ENCODE measurements around the gene FAM131A. TPM values are rescaled to one million over a fixed set of nuclear protein-coding genes. Genes with fewer than 3 reads are reported as not detected.
A peak's percentile ranks its signal among the peaks of the same experiment; 100 is the strongest.

FAM131A gene
- total and polyA plus RNA-seq, 5 experiments from 2014 or later, result 0.98 to 9.0 (median 1.8) TPM

- Mint-ChIP-seq H3K4me1 (peaks cover 0 to 3% (median 0%) of the 10 kb centered on the region in 4 donors), H3K27me3 (no peaks in the 10 kb centered on the region), H3K9me3 (no peaks in the 10 kb centered on the region), H3K27ac (no peak overlapping the region), H3K4me3 (peak overlapping the region in 1 of 10 donors; percentile 22), H3K36me3 (peaks cover 0 to 5% (median 0%) of the 10 kb centered on the region in 3 donors)
- DNase-seq (peak; percentile 26 to 82 (median 56)), ATAC-seq (peak; percentile 81 to 96)
- POLR2A ChIA-PET, result interaction anchor here (1.4 kb wide), 1 partner anchor 8 kb away, joined by 7 read pairs; no protein-coding TSS in a partner anchor
These were observed 16.8 kb downstream of the FAM131A start for GRCh38 chr3:184354121-184354728.

- POLR2A ChIA-PET, result no interaction called here
- ATAC-seq, result no peak
- no peak overlapping the region for H3K4me3 Mint-ChIP-seq
- H3K9me3 Mint-ChIP-seq, result no peaks in the 10 kb centered on the region
- no peak overlapping the region for H3K27ac Mint-ChIP-seq
- no peak for DNase-seq
- no peaks in the 10 kb centered on the region for H3K27me3 Mint-ChIP-seq
- peaks cover 0 to 3% (median under 1%) of the 10 kb centered on the region in 4 donors for H3K4me1 Mint-ChIP-seq
- H3K36me3 Mint-ChIP-seq, result peaks cover 0 to 5% (median 0%) of the 10 kb centered on the region in 3 donors
These were observed 17.4 kb downstream of the FAM131A start for GRCh38 chr3:184354754-184355153.

- POLR2A ChIA-PET, result no interaction called here
- Mint-ChIP-seq H3K27ac (peak overlapping the region in 2 of 10 donors; percentile 9 to 79), H3K4me1 (peaks cover 2 to 9% (median 5%) of the 10 kb centered on the region in 4 donors), H3K27me3 (no peaks in the 10 kb centered on the region), H3K9me3 (no peaks in the 10 kb centered on the region), H3K36me3 (peaks cover 0 to 5% (median 0%) of the 10 kb centered on the region in 3 donors), H3K4me3 (no peak overlapping the region)
- ATAC-seq (no peak), DNase-seq (no peak)
These were observed 18.1 kb downstream of the FAM131A start for GRCh38 chr3:184355261-184356040.

GRCh38 chr3:184357248-184358123 is 20.1 kb downstream of the FAM131A start:
- ATAC-seq (no peak), DNase-seq (peak in 1 of 10 donors; percentile 28)
- peaks cover 7 to 21% (median 12%) of the 10 kb centered on the region in 4 donors for H3K4me1 Mint-ChIP-seq
- H3K9me3 Mint-ChIP-seq, result no peaks in the 10 kb centered on the region
- H3K27me3 Mint-ChIP-seq, result no peaks in the 10 kb centered on the region
- POLR2A ChIA-PET, result no interaction called here
- peak overlapping the region in 2 of 10 donors; percentile 45 to 48 for H3K4me3 Mint-ChIP-seq
- peaks cover 0 to 5% (median 0%) of the 10 kb centered on the region in 3 donors for H3K36me3 Mint-ChIP-seq
- no peak overlapping the region for H3K27ac Mint-ChIP-seq

- DNase-seq, result no peak
- Mint-ChIP-seq H3K27ac (no peak overlapping the region), H3K27me3 (peaks cover 0 to 2% (median 0%) of the 10 kb centered on the region in 5 donors), H3K4me3 (peak overlapping the region in 2 of 10 donors; percentile 45), H3K9me3 (no peaks in the 10 kb centered on the region), H3K4me1 (peaks cover 7 to 22% (median 13%) of the 10 kb centered on the region in 4 donors), H3K36me3 (peaks cover 0 to 5% (median 0%) of the 10 kb centered on the region in 3 donors)
- no peak for ATAC-seq
- POLR2A ChIA-PET, result no interaction called here
These were observed 20.8 kb downstream of the FAM131A start for GRCh38 chr3:184358124-184358767.

- H3K4me1 Mint-ChIP-seq, result peaks cover 7 to 22% (median 19%) of the 10 kb centered on the region in 4 donors
These were observed 21.5 kb downstream of the FAM131A start for GRCh38 chr3:184358921-184359350.

GRCh38 chr3:184359610-184360009 is 22.2 kb downstream of the FAM131A start:
- DNase-seq (no peak), ATAC-seq (no peak)
- Mint-ChIP-seq H3K9me3 (no peaks in the 10 kb centered on the region), H3K36me3 (peaks cover 0 to 5% (median 0%) of the 10 kb centered on the region in 3 donors), H3K27me3 (peaks cover 0 to 3% (median 0%) of the 10 kb centered on the region in 5 donors), H3K4me1 (peaks cover 10 to 27% (median 24%) of the 10 kb centered on the region in 4 donors), H3K4me3 (peak overlapping the region in 2 of 10 donors; percentile 58 to 91), H3K27ac (no peak overlapping the region)
- POLR2A ChIA-PET, result interaction anchor here (0.9 to 2.9 kb wide), 4 partner anchors 17 to 154 kb away, joined by 3 to 15 read pairs (median 3); partner anchors contain the start of gene FAM131A

More at GRCh38 chr3:184358921-184359350, 21.5 kb downstream of the FAM131A start:
- H3K27me3 Mint-ChIP-seq, result peaks cover 0 to 3% (median 0%) of the 10 kb centered on the region in 5 donors
- no peak for ATAC-seq
- no peaks in the 10 kb centered on the region for H3K9me3 Mint-ChIP-seq
- no peak for DNase-seq
- POLR2A ChIA-PET, result interaction anchor here (0.9 to 1.2 kb wide), 3 partner anchors 18 to 155 kb away, joined by 3 read pairs; no protein-coding TSS in a partner anchor
- H3K27ac Mint-ChIP-seq, result no peak overlapping the region
- peaks cover 0 to 5% (median 0%) of the 10 kb centered on the region in 3 donors for H3K36me3 Mint-ChIP-seq
- peak overlapping the region in 2 of 10 donors; percentile 30 to 70 for H3K4me3 Mint-ChIP-seq

- Mint-ChIP-seq H3K36me3 (peaks cover 0 to 6% (median 0%) of the 10 kb centered on the region in 3 donors), H3K9me3 (no peaks in the 10 kb centered on the region), H3K27me3 (peaks cover 0 to 3% (median 0%) of the 10 kb centered on the region in 5 donors), H3K4me1 (peaks cover 16 to 34% (median 30%) of the 10 kb centered on the region in 4 donors), H3K4me3 (peak overlapping the region; percentile 71 to 91 (median 83)), H3K27ac (peak overlapping the region in 8 of 10 donors; percentile 37 to 91 (median 66))
- POLR2A ChIA-PET, result interaction anchor here (0.9 to 3.2 kb wide), 5 partner anchors 22 to 165 kb away, joined by 3 to 15 read pairs (median 3); partner anchors contain the start of gene FAM131A
- no peak for DNase-seq
- ATAC-seq, result no peak
These were observed 22.9 kb downstream of the FAM131A start for GRCh38 chr3:184360070-184360928.

- peaks cover 0 to 3% (median 0%) of the 10 kb centered on the region in 5 donors for H3K27me3 Mint-ChIP-seq
- peak overlapping the region; percentile 71 to 91 (median 83) for H3K4me3 Mint-ChIP-seq
- DNase-seq (no peak), ATAC-seq (peak in 1 of 2 donors; percentile 2)
- no peaks in the 10 kb centered on the region for H3K9me3 Mint-ChIP-seq
- H3K4me1 Mint-ChIP-seq, result peaks cover 18 to 35% (median 32%) of the 10 kb centered on the region in 4 donors
- peak overlapping the region in 7 of 10 donors; percentile 13 to 91 (median 57) for H3K27ac Mint-ChIP-seq
- POLR2A ChIA-PET, result interaction anchor here (0.9 to 3.2 kb wide), 5 partner anchors 23 to 217 kb away, joined by 3 to 15 read pairs (median 3); partner anchors contain the start of gene FAM131A
- H3K36me3 Mint-ChIP-seq, result peaks cover 0 to 9% (median 0%) of the 10 kb centered on the region in 3 donors
These were observed 23.6 kb downstream of the FAM131A start for GRCh38 chr3:184360929-184361531.

- Mint-ChIP-seq H3K27ac (peak within 1 kb of the TSS; percentile 79 to 97 (median 93)), H3K36me3 (peaks cover 0 to 14% (median 0%) of the 10 kb centered on the region in 3 donors), H3K4me3 (peak within 1 kb of the TSS; percentile 91 to 98 (median 97)), H3K9me3 (no peaks in the 10 kb centered on the region), H3K4me1 (peaks cover 18 to 35% (median 33%) of the 10 kb centered on the region in 4 donors), H3K27me3 (peaks cover 0 to 3% (median 0%) of the 10 kb centered on the region in 5 donors)
- DNase-seq (peak in 7 of 10 donors; percentile 18 to 59 (median 42)), ATAC-seq (peak; percentile 19 to 41)
- POLR2A ChIA-PET, result interaction anchor here (0.5 to 3.2 kb wide), 10 partner anchors 10 to 1576 kb away, joined by 3 to 15 read pairs (median 3); partner anchors contain the start of genes FAM131A, PSMD2 and TRA2B
These were observed 24.1 kb downstream of the FAM131A start, which contains the start of the genes CLCN2 and POLR2H for GRCh38 chr3:184361532-184361931. Gene CLCN2 (minus strand): TSS chr3:184361605. CDS start chr3:184361479, 126 bp downstream. Gene POLR2H (plus strand): TSS chr3:184361710. CDS start chr3:184363493, 1,783 bp downstream.

Data from naive thymus-derived CD8-positive, alpha-beta T cell (primary cell).